H4 (cell line): Measurements from ENCODE around the gene IL27RA. TPM values are rescaled to one million over a fixed set of nuclear protein-coding genes. Genes with fewer than 3 reads are reported as not detected.

ENCODE experiments used
- DNase-seq: peaks from one replicate; pipeline ENCODE4 v3.0.0-alpha.2; 2015; ENCODE audit warnings: low spot score
- total RNA-seq: library from RNA; depleted of rRNA; stranded (reverse); fragments of >200 nt; shearing (Covaris generic); gene quantifications from 2 replicates; pipeline ENCODE4 v1.2.3, GENCODE V29; 2014

The IL27RA gene
- total RNA-seq, 1 experiment from 2014 or later = 13.9 TPM

GRCh38 chr19:14085309-14085995 lies 53.9 kb downstream of the IL27RA start, which contains the start of gene C19orf67:
C19orf67 (minus strand) TSS chr19:14085783; CDS start chr19:14085627, 156 bp downstream.
- DNase-seq = no peak

DNA sequence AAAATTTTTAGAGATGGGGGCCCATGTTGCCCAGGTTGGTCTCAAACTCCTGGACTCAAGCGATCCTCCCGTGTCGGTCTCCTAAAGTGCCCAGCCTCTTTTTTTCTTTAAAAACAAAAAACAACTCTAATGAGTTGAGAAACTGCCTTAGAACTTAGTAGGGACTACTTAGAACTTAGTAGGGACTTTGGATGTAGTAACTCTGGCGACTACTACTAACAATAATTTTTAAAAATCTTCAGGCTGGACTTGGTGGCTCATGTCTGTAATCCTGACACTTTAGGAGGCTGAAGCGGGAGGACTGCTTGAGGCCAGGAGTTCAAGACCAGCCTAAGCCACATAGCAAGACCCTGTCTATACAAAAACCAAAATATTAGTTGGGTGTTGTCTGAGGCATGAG lies 54.5 kb downstream of the IL27RA start:
- DNase-seq = no peak

DNA sequence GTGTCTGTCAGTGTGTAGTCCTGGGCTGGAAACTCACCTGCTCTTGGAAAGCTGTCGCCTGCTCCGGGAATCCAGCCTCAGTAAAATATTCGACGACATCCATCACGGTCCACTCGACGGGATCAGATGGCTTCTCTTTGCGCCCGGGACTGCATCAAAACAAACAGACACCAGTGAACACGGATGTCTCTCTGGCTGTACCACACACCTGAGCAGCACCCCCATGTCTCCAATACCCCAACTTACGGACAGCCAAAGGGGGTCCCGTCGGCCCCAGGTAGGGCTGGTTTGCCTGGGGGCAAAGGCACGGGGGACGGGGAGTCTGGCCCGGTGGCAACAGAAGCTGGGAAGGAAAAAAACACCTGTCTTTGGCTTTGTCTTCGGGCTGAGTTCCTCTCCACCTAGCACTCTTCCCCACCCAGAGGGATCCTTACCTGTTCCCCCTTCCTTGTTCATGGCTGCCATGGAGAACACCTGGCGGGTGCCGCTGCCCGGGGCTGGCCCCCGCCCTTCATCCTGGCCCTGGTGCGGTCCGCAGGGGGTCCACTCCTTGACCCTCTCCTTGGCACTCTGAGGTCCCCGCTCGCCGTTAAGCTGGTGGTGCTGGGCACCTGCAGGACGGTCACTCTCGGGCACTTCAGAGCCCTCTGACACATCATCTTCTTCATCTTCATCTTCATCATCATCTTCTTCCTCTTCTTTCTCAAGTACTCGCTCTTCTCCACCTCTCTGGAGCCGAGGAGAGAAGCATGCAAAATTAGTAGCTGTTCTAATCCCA lies 57.3 kb downstream of the IL27RA start:
- DNase-seq = no peak

DNA sequence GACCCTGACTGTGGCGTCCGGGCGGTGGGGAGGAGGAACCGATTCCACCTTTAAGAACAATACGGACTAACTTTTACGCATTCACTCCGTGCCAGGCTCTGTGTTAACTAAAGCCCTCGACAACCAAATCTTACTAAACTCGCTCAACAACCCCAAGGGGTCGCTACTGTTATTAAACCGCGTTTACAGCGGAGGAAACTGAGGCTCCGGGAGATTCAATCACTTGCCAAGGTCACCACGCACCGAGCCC lies 57.8 kb downstream of the IL27RA start:
- DNase-seq = no peak

GRCh38 chr19:14089662-14090508 lies 58.3 kb downstream of the IL27RA start:
- DNase-seq = peak; percentile 30

DNA sequence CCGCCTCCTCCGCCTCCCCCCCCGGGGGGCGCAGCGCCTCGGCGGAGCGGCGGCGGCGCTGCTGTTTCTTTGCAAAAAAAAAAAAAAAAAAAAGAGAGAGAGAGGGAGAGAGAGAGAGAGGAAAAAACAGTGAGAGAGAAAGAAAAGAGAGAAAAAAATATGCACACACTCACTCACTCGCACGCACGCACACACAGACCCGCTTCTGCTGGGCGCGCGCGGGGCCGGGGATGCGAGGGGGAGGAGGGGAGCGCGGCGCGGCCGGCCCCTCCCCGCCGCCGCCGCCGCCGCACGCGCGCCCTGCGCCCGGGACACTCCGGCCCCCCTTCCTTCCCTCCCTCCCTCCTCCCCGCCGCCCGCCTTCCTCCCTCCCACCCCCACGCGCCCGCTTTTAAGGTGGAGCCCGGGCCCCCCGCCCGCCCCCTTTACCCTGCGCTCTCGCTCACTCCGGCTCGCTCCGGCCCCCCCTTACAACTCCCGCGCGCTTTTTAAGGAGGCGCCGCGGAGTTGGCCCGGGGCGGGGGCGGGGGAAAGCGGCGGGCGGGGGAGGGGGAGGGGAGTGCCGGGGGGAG lies 59.0 kb downstream of the IL27RA start, which contains the start of gene SAMD1:
Gene SAMD1 (minus strand): TSS at position 243 of the 572 bp plus-strand sequence.
- DNase-seq = peak; percentile 75

- DNase-seq = no peak
Measured at GRCh38 chr19:14091081-14091812, 59.7 kb downstream of the IL27RA start.

GRCh38 chr19:14091813-14092462 lies 60.4 kb downstream of the IL27RA start:
- peak; percentile 8 for DNase-seq

DNA sequence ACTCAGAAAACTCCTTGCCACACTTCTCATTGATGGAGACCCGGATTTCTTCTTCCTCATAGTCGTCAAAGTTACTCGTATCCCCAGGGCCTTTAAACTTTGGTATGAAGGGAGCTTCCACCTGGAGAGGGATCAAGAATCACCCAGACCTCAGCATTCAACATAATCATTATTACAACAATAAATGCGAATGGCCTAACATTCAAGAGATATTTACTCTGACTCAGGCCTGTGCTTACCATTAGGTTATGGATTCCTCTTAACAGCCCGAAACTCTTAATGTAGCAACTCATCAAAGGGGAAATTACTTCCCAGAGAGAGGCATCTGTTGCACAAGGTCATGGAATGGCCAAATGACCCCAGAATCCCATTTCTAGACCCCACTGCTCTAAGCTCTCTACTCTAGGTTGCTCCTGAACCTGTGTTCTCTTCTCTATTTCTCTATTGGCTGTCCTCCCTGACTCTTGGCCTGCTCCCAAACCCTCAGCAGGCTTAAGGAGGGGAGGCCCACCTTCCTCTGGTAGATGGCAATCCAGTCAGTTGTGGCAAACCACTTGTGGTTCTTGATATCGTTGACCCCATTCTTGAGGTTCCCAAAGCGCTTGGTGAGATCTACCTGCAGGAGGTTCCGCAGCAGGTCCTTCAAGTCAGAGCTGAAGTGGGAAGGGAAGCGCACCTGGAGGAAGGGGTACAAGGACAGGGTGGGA lies 61.7 kb downstream of the IL27RA start:
- DNase-seq = no peak

DNA sequence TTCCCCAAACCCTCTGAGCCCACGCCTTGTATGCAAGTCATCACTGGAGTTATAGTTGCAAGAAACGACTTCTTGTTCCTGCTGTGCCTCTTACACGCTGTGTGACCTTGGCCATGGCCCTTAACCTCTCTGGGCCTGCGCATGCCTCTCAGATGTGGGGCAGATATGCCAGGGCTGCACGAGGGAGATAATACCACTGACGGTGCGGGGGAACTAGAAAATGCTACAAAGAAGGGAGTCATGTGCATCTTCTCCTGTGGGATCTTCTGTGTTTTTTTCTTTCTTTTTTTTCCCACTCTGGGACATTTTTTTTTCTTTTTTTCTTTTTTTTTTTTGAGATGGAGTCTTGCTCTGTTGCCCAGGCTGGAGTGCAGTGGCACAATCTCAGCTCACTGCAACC lies 63.3 kb downstream of the IL27RA start:
- DNase-seq = no peak

- DNase-seq = no peak
Measured at GRCh38 chr19:14096272-14096992, 64.9 kb downstream of the IL27RA start.

DNA sequence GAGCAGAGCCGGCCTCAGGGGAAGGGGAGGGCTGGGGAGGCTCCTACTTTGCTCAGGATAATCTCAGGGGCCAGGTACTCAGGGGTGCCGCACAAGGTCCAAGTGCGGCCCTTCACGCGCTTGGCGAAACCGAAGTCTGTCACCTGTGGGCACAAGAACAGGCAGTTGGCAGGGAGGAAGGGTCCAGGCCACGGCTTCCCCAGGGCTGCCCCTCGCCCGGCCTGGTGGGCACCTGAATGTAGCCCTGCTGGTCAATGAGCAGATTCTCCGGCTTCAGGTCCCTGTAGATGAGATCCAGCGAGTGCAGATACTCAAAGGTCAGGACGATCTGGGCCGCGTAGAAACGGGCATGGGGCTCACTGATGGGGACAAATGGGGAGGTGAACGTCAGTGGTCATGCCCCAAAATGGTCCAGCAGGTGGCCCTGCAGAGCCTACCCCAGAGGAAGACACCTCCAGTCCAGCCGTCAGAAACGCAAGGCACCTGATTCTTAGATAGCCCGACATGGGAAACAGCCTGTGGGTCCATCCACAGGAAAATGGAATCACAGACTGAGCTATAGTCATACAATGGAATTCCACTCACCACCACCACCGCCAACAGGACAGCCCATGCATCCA lies 66.1 kb downstream of the IL27RA start:
- DNase-seq = no peak

DNA sequence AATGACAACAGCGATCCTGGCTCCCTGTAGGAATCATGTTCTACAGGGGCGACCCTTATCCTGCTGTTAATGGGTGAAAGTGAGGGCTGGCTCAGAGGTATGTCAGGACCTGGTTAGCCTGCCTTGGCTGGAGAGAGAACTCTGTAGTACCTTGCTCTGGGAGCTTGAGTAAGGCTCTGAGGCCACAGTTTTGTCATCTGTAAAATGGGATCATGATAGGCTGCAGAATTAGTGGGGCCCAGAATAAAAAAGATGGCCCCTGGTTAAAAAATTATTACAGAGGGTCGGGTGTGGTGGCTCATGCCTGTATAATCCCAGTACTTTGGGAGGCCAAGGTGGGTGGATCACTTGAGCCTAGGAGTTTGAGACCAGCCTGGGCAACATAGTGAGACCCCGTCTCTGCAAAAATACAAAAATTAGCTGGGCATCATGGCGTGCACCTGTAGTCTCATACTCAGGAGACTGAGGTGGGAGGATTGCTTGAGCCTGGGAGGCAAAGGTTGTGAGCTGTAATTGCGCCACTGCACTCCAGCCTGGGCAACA lies 69.5 kb downstream of the IL27RA start:
- DNase-seq = no peak

- DNase-seq = no peak
Measured at GRCh38 chr19:14102102-14102696, 70.6 kb downstream of the IL27RA start.

DNA sequence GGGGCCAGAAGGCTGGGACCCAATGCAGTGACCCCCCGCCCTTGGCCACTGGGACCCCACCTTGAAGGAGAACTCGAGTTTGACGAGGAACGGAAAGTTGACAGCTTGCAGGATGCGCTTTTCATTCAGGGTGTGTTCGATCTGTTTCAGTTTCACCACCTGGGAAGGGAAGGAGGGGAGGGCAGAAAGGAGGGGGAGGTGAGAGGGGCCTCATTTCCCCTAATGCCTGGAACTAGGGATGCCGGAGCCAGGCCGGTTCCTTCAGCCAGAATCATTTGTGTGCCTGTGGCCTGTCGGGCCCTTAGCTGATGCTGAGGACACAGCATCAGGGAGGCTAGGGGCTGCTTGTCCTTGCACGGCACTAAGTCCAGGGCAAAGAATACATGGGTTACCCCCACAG lies 71.2 kb downstream of the IL27RA start:
- DNase-seq = no peak
